Measurements from ENCODE around the gene RAMP3.
"Not testable (repeated sequence)": the region's sequence is repeated elsewhere in the genome, so short reads cannot be mapped to it uniquely, and the experiment has no call there.

The RAMP3 gene

DNA sequence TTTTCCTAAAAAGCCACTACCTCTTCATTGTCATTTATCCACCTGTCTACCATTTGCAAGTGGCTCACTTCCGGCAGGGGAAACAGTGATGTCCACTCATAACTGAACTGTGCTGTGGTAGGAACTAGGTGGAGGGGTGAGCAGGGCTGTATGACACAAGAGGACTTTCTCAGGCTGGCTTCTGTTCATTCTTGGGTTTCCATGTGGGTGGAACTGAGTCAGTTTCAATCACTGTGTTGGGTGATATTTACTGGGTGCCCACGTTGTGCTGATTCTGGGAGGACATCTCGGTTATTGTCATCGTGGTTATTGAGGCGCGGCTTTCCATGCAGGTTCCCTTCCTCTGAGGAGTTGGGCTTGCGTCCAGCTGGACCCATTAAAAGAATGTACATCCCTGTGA, 38.8 kb downstream of the RAMP3 start:
- ATAC-seq (ENCODE audit: low read depth) (no peak), DNase-seq (ENCODE audit: low spot score in 2 of 2) (no peak)
- Mint-ChIP-seq H3K4me1 (peaks cover 4% of the 10 kb centered on the region), H3K4me3 (no peak overlapping the region), H3K27me3 (peaks cover 15% of the 10 kb centered on the region), H3K36me3 (no peaks in the 10 kb centered on the region), H3K27ac (no peak overlapping the region), H3K9me3 (peaks cover 4% of the 10 kb centered on the region)

GRCh38 chr7:45197461-45197860, 39.9 kb downstream of the RAMP3 start:
- no peak overlapping the region for H3K27ac Mint-ChIP-seq
- H3K9me3 Mint-ChIP-seq: peaks cover 2% of the 10 kb centered on the region
- H3K36me3 Mint-ChIP-seq: no peaks in the 10 kb centered on the region
- no peak for ATAC-seq (ENCODE audit: low read depth)
- H3K4me3 Mint-ChIP-seq: no peak overlapping the region
- H3K4me1 Mint-ChIP-seq: peaks cover 3% of the 10 kb centered on the region
- no peak for DNase-seq (ENCODE audit: low spot score in 2 of 2)
- H3K27me3 Mint-ChIP-seq: peaks cover 11% of the 10 kb centered on the region

DNA sequence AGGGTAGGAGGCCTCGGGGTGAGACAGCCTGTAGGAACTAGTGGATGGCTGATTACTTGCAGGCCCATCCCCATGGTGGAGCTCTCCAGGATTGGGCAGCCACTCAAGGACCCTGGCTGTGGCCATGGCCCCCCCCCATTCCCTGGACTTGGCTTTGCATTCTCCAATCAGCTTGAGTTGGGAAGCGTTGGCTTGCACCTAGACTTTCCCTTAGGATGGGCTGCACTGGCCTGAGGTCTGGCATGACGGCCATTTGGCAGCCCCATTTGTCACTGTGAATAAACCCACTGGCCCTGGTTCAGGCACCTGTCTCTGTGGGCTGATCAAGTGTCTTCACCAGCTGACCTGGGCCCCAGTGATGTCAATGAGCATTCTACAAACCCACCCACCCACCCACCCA, 41.4 kb downstream of the RAMP3 start:
- Mint-ChIP-seq H3K9me3 (no peaks in the 10 kb centered on the region), H3K4me3 (no peak overlapping the region), H3K27me3 (peaks cover 8% of the 10 kb centered on the region), H3K4me1 (peaks cover under 1% of the 10 kb centered on the region), H3K27ac (no peak overlapping the region), H3K36me3 (no peaks in the 10 kb centered on the region)
- no peak for DNase-seq (ENCODE audit: low spot score in 2 of 2)
- no peak for ATAC-seq (ENCODE audit: low read depth)

- no peak overlapping the region for H3K27ac Mint-ChIP-seq
- no peaks in the 10 kb centered on the region for H3K9me3 Mint-ChIP-seq
- ATAC-seq (ENCODE audit: low read depth) (no peak), DNase-seq (ENCODE audit: low spot score in 2 of 2) (no peak)
- H3K4me3 Mint-ChIP-seq: no peak overlapping the region
- H3K27me3 Mint-ChIP-seq: peaks cover 8% of the 10 kb centered on the region
- H3K36me3 Mint-ChIP-seq: no peaks in the 10 kb centered on the region
- H3K4me1 Mint-ChIP-seq: peaks cover 5% of the 10 kb centered on the region
These were observed 41.9 kb downstream of the RAMP3 start for GRCh38 chr7:45199506-45199905.

DNA sequence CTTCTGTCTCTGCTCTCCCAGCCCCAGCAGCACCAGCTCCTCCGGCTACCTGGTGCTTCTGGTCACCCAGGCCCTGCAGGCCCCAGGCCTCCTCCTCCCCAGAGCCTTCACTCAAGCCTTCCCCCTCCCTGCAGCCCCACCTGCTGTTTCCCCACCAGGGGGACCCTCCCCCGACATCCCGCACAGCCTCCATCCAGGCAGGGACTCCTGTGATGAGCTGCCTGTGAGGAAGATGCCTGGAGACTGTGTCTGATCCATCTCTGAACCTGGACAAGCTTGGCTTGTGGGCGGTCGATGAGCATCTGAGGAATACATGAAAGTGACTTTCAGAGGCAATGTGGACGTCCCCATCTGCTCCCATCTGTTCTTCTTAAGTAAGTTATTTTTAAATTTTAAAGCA, 45.0 kb downstream of the RAMP3 start:
- peaks cover 2% of the 10 kb centered on the region for H3K27me3 Mint-ChIP-seq
- H3K4me3 Mint-ChIP-seq: no peak overlapping the region
- H3K4me1 Mint-ChIP-seq: peaks cover 17% of the 10 kb centered on the region

GRCh38 chr7:45203036-45203435, 45.4 kb downstream of the RAMP3 start:
- Mint-ChIP-seq H3K4me1 (peaks cover 17% of the 10 kb centered on the region), H3K27me3 (peaks cover 2% of the 10 kb centered on the region), H3K9me3 (no peaks in the 10 kb centered on the region), H3K36me3 (no peaks in the 10 kb centered on the region), H3K4me3 (no peak overlapping the region), H3K27ac (no peak overlapping the region)
- ATAC-seq (ENCODE audit: low read depth): no peak
- no peak for DNase-seq (ENCODE audit: low spot score in 2 of 2)

More for the DNA sequence above, 45.0 kb downstream of the RAMP3 start:
- H3K27ac Mint-ChIP-seq: no peak overlapping the region
- DNase-seq (ENCODE audit: low spot score in 2 of 2) (no peak), ATAC-seq (ENCODE audit: low read depth) (no peak)
- H3K36me3 Mint-ChIP-seq: no peaks in the 10 kb centered on the region
- no peaks in the 10 kb centered on the region for H3K9me3 Mint-ChIP-seq

DNA sequence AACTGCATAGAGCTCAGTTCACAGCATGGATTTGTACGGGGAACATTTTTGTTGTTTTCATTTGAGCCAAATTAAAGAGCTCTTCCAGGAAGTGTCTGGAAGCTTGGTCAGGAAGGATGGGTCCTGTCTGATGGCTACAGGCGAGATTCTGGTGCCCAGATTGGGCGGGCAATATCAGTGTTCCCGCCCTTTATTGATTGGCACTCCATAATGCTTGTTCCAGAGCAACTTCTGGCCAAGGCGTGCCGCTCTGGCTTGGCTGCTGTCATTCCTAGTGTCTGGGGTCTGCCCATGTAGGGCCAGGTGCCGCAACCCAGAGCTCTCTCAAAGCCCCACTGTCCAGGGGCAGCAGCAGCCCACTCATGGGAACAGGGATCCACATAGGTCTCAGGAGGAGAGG, 45.9 kb downstream of the RAMP3 start:
- Mint-ChIP-seq H3K9me3 (no peaks in the 10 kb centered on the region), H3K4me3 (no peak overlapping the region), H3K27me3 (peaks cover 2% of the 10 kb centered on the region), H3K4me1 (peaks cover 17% of the 10 kb centered on the region), H3K36me3 (no peaks in the 10 kb centered on the region), H3K27ac (no peak overlapping the region)
- ATAC-seq (ENCODE audit: low read depth) (no peak), DNase-seq (ENCODE audit: low spot score in 2 of 2) (no peak)

- Mint-ChIP-seq H3K27me3 (peaks cover 6% of the 10 kb centered on the region), H3K4me3 (peak overlapping the region; percentile 63), H3K4me1 (peaks cover 17% of the 10 kb centered on the region), H3K9me3 (no peaks in the 10 kb centered on the region), H3K27ac (peak overlapping the region; percentile 17), H3K36me3 (no peaks in the 10 kb centered on the region)
- DNase-seq (ENCODE audit: low spot score in 2 of 2) (no peak), ATAC-seq (ENCODE audit: low read depth) (no peak)
These were observed 46.4 kb downstream of the RAMP3 start for GRCh38 chr7:45203936-45204445.

- DNase-seq (ENCODE audit: low spot score in 2 of 2); H3K27me3 Mint-ChIP-seq; ATAC-seq (ENCODE audit: low read depth); H3K36me3 Mint-ChIP-seq; H3K27ac Mint-ChIP-seq; H3K9me3 Mint-ChIP-seq; H3K4me3 Mint-ChIP-seq: not testable (repeated sequence)
- H3K4me1 Mint-ChIP-seq: peaks cover 17% of the 10 kb centered on the region
These were observed 48.7 kb downstream of the RAMP3 start for GRCh38 chr7:45206266-45206665.

DNA sequence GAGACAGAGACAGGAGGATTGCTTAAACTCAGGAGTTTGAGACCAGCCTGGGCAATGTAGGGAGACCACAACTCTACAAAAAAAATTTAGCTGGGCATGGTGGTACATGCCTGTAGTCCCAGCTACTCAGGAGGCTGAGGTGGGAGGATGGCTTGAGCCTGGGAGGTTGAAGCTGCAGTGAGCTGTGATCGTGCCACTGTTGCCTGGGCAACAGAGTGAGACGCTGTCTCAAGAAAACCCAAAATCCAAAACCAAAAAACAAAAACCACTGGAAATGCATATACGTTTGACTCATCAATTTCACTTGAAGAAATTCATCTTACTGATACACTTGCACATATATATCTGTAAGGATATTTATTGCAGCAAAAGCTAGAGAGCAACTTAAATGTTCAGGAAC, 52.3 kb downstream of the RAMP3 start:
- H3K36me3 Mint-ChIP-seq; H3K27ac Mint-ChIP-seq; DNase-seq (ENCODE audit: low spot score in 2 of 2); H3K9me3 Mint-ChIP-seq; H3K4me1 Mint-ChIP-seq; ATAC-seq (ENCODE audit: low read depth); H3K4me3 Mint-ChIP-seq: not testable (repeated sequence)
- peaks cover 10% of the 10 kb centered on the region for H3K27me3 Mint-ChIP-seq

DNA sequence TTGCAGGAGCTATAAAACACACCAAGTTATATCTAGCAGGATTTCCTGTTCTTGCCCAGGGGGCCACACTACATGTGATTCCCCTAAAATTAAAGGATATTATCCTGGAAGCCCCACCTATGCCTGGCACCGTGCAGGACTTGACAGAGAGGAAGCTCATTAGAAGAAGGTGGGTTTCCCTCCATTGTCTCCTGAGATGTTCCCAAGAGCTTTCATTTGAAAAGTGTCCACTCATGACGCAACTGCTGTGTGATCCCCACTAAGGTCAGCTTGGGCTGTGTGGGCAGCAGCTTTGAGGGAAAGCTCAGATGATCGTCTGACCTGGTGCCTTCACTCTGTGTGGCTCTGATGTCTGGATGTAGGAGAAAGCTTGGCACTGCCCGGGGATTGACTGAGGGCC, 53.5 kb downstream of the RAMP3 start:
- ATAC-seq (ENCODE audit: low read depth) (no peak), DNase-seq (ENCODE audit: low spot score in 2 of 2) (no peak)
- Mint-ChIP-seq H3K4me3 (no peak overlapping the region), H3K27me3 (peaks cover 12% of the 10 kb centered on the region), H3K9me3 (no peaks in the 10 kb centered on the region), H3K27ac (no peak overlapping the region), H3K36me3 (no peaks in the 10 kb centered on the region), H3K4me1 (no peaks in the 10 kb centered on the region)

DNA sequence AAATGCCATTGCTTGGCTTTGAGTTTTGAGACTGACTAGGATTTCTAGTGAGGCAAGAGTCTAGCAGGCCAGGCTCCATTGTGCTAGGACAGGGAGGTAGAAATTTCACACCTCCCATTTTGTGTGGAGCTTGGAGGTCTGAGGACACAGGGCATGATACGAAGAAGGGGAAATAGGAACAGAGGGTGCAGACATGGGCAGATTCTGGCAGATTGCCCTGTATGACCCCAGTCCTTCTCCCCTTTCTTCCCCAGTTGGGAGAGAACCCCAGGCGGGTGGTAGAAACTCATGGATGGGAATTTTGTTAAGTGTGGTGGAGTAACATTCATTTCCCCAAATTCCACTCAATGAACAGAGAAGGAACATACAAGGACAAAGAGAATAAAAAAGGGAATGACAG, 54.4 kb downstream of the RAMP3 start:
- Mint-ChIP-seq H3K27me3 (peaks cover 15% of the 10 kb centered on the region), H3K27ac (no peak overlapping the region), H3K4me3 (no peak overlapping the region), H3K9me3 (no peaks in the 10 kb centered on the region), H3K36me3 (no peaks in the 10 kb centered on the region), H3K4me1 (no peaks in the 10 kb centered on the region)
- DNase-seq (ENCODE audit: low spot score in 2 of 2) (no peak), ATAC-seq (ENCODE audit: low read depth) (no peak)

DNA sequence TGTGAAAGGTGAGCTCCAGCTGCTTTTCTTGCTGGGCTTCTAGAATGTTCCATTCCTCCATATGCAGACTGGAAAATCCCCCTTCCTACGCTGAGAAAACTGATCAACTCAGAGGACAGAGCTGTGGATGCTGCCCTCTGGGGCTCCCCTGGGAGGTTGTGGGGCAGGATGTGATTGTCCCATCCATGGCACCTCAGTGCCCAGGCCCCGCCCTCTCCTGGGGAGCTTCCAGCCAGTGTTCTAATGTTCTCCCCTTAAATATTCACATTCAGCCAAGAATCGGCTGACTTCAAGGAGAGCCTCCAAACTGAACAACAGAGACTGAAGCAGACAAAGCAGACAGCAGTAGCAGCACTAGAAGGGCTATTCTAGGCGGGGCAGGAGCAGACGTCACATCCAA, 55.0 kb downstream of the RAMP3 start:
- no peaks in the 10 kb centered on the region for H3K9me3 Mint-ChIP-seq
- peaks cover 17% of the 10 kb centered on the region for H3K27me3 Mint-ChIP-seq
- no peak overlapping the region for H3K27ac Mint-ChIP-seq

GRCh38 chr7:45215601-45216062, 58.0 kb downstream of the RAMP3 start:
- Mint-ChIP-seq H3K27ac (no peak overlapping the region), H3K4me3 (no peak overlapping the region), H3K4me1 (no peaks in the 10 kb centered on the region), H3K9me3 (no peaks in the 10 kb centered on the region), H3K36me3 (no peaks in the 10 kb centered on the region), H3K27me3 (peaks cover 22% of the 10 kb centered on the region)
- no peak for ATAC-seq (ENCODE audit: low read depth)
- DNase-seq (ENCODE audit: low spot score in 2 of 2): no peak

More for the DNA sequence above, 55.0 kb downstream of the RAMP3 start:
- ATAC-seq (ENCODE audit: low read depth): no peak
- H3K36me3 Mint-ChIP-seq: no peaks in the 10 kb centered on the region
- H3K4me1 Mint-ChIP-seq: no peaks in the 10 kb centered on the region
- DNase-seq (ENCODE audit: low spot score in 2 of 2): no peak
- no peak overlapping the region for H3K4me3 Mint-ChIP-seq

- peaks cover 22% of the 10 kb centered on the region for H3K27me3 Mint-ChIP-seq
- H3K36me3 Mint-ChIP-seq: no peaks in the 10 kb centered on the region
- no peak overlapping the region for H3K4me3 Mint-ChIP-seq
- DNase-seq (ENCODE audit: low spot score in 2 of 2): no peak
- H3K27ac Mint-ChIP-seq: no peak overlapping the region
- no peaks in the 10 kb centered on the region for H3K4me1 Mint-ChIP-seq
- no peak for ATAC-seq (ENCODE audit: low read depth)
- H3K9me3 Mint-ChIP-seq: no peaks in the 10 kb centered on the region
These were observed 58.6 kb downstream of the RAMP3 start for GRCh38 chr7:45216181-45216580.
